PFSK-1 (cell line): ENCODE data around the gene TMEM181.
A peak's percentile ranks its signal among the peaks of the same experiment; 100 is the strongest.

Source experiments
- FOXP2 ChIP-seq: optimal IDR thresholded peaks from 2 replicates; pipeline ENCODE3; 2011; ENCODE audit warnings: borderline replicate concordance, control low read depth, inconsistent platforms; ENCODE audit not compliant: insufficient read depth; ENCODE audit errors: extremely low read length, extremely low read depth
- POLR2AphosphoS5 ChIP-seq: IDR thresholded peaks from 2 replicates; pipeline ENCODE4 v1.6.1; 2012; ENCODE audit warnings: low read depth, mild to moderate bottlenecking, control low read depth, low read length, moderate library complexity
- SIN3A ChIP-seq: IDR thresholded peaks from 2 replicates; pipeline ENCODE4 v1.6.1; 2012; ENCODE audit warnings: mild to moderate bottlenecking, low read length, moderate library complexity, borderline replicate concordance; ENCODE audit not compliant: insufficient read depth
- TAF1 ChIP-seq: IDR thresholded peaks from 2 replicates; pipeline ENCODE4 v1.6.1; 2012; ENCODE audit warnings: low read length, control low read depth, borderline replicate concordance; ENCODE audit not compliant: insufficient read depth
- TF ChIP-seq, protein P1 (sequence below), 2 experiments: IDR thresholded peaks; 2 replicates each; pipeline versions ENCODE4 v1.6.1 to v1.8.0; 2011 to 2012; ENCODE audit warnings: low read depth in 2 of 2, low read length in 2 of 2, control low read depth in 1 of 2, inconsistent platforms in 1 of 2, mild to moderate bottlenecking in 1 of 2, moderate library complexity in 1 of 2; ENCODE audit not compliant: insufficient read depth in 1 of 2

The TMEM181 gene

DNA sequence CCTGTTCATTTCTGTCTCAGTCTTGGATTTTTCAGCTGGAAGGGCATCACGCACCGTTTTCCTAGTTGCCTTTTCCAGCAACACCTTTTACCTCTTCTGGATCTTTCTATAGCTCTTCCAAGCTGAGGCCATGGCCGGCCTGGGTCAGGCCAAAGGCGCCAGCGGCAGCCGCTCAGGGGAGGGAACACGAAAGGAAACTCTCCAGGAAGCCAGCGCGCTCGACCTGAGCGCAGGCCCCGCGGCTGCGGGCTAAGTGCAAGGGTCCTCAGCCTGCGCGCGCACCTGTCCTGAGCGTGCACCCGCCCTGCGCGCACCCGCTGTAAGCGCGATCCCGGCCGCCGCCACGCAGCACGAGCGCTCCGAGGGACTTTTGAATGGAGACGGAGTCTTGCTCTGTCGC is 43.8 kb upstream of the TMEM181 start:
- no peak for TF ChIP-seq TAF1
- no peak for TF ChIP-seq SIN3A
- no peak for TF ChIP-seq POLR2AphosphoS5
- no peak for TF ChIP-seq FOXP2
- TF ChIP-seq, protein P1, sequence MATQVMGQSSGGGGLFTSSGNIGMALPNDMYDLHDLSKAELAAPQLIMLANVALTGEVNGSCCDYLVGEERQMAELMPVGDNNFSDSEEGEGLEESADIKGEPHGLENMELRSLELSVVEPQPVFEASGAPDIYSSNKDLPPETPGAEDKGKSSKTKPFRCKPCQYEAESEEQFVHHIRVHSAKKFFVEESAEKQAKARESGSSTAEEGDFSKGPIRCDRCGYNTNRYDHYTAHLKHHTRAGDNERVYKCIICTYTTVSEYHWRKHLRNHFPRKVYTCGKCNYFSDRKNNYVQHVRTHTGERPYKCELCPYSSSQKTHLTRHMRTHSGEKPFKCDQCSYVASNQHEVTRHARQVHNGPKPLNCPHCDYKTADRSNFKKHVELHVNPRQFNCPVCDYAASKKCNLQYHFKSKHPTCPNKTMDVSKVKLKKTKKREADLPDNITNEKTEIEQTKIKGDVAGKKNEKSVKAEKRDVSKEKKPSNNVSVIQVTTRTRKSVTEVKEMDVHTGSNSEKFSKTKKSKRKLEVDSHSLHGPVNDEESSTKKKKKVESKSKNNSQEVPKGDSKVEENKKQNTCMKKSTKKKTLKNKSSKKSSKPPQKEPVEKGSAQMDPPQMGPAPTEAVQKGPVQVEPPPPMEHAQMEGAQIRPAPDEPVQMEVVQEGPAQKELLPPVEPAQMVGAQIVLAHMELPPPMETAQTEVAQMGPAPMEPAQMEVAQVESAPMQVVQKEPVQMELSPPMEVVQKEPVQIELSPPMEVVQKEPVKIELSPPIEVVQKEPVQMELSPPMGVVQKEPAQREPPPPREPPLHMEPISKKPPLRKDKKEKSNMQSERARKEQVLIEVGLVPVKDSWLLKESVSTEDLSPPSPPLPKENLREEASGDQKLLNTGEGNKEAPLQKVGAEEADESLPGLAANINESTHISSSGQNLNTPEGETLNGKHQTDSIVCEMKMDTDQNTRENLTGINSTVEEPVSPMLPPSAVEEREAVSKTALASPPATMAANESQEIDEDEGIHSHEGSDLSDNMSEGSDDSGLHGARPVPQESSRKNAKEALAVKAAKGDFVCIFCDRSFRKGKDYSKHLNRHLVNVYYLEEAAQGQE (IDR thresholded peaks at IDR 0.05; ENCODE audit: insufficient read depth in 1 of 2, low read depth in 2 of 2, low read length in 2 of 2) = no peak

DNA sequence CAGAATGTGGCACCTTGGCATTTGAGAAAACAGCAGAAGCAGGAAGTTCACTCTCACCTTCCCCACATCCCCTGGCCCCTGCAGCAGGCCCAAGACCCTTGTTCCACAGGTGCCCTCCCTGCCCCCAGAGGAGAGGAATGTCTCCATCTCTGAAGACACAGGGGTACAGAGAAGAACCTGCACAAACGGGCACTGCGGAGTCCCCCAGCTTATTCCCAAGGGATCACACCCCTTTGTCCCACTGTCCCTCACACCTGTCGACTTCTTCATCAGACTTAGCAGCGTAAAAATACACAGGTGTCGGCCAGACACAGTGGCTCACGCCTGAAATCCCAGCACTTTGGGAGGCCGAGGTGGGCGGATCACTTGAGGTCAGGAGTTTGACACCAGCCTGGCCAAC is 42.9 kb upstream of the TMEM181 start:
- TF ChIP-seq, protein P1 (IDR thresholded peaks at IDR 0.05; ENCODE audit: insufficient read depth in 1 of 2, low read depth in 2 of 2, low read length in 2 of 2) = no peak
- TF ChIP-seq TAF1 (no peak), SIN3A (no peak), POLR2AphosphoS5 (no peak), FOXP2 (no peak)

DNA sequence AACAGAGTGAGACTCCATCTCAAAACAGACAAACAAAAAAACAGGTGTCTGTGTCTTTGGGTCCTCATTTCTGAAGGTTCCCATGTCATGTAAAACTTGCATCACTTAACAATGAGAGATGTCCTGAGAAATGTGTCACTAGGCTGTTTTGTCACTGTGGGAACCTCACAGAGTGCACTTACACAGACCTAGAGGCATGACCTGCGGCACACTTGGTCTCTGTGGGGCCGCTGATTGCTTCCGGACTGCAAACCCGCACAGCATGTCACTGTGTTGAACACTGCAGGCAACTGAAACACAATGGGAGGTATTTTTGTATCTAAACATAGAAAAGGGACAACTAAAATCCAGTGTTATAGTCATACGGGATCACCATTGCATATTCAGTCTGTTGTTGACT is 42.3 kb upstream of the TMEM181 start:
- no peak for TF ChIP-seq TAF1
- no peak for TF ChIP-seq POLR2AphosphoS5
- TF ChIP-seq, protein P1 (IDR thresholded peaks at IDR 0.05; ENCODE audit: insufficient read depth in 1 of 2, low read depth in 2 of 2, low read length in 2 of 2) = no peak
- no peak for TF ChIP-seq FOXP2
- TF ChIP-seq SIN3A = no peak

DNA sequence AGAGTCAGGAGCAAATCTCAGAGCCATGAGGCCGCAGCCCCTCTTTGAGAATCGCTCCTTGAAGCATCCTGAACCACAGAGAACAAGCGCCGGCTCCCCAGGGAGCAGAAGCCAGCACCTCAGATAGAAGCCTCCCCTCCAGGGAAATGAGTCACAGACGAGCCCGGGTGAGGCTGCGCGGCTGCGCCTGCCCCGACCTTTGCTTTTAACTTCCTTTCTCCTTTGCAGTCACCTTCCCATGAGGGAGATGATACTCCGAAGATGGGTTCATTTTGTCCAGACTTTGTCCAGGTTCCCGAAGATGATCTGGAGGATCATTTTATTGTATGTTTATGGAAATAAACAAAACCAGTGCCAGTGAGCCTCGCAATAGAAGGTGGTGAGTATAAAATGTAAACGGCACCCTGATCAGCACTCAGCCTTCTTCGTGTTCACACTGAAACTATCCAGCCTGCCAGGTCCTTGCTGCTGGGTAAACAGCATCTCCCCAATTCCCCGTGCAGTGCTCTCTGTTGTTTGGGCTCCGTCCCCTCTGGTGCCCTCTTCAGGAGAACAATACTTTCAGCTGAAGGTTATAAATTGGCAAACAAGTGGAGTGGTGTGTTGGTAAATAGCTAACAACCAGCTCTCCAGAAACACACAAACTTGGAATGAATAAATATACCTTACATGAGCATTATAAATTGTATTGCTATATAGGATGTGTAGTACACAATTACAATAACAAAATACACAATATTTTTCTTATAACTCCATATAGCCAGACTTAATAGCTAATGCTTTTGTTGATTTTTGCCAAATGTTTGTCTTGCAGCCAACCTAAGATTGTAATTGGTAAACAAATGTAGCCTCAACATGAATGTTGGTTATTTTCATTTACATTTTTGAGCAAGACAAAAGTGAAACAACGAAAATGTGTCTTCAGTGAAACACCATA is 41.4 kb upstream of the TMEM181 start:
- TF ChIP-seq TAF1 (no peak), POLR2AphosphoS5 (0 out of 2 replicates have a peak, but pooled peaks have one; percentile 29), SIN3A (no peak)
- TF ChIP-seq, protein P1 (IDR thresholded peaks at IDR 0.05; ENCODE audit: insufficient read depth in 1 of 2, low read depth in 2 of 2, low read length in 2 of 2) = 0 out of 4 replicates have a peak, but pooled peaks of 1 of the 2 experiments have one; percentile 4

DNA sequence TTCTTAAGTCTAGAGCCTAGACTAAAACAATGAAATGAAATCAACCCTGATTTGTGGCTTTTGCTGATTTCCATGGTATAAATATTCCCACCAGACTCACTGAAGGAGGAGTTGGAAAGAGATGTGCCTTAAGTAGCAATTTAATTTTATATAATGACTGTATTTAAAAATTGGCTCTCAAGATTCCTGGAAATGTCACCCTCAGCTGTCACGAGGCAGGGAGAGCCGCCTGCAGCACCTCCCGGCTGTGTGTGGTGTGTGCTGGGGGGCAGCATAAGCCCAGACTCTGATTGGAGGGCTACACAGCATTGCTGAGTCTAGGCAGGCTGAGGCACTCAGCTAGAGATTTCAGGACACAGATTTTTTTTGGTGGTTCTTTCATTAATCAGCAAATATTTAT is 40.6 kb upstream of the TMEM181 start:
- no peak for TF ChIP-seq SIN3A
- TF ChIP-seq TAF1 = no peak
- TF ChIP-seq POLR2AphosphoS5 = no peak
- TF ChIP-seq FOXP2 = no peak
- TF ChIP-seq, protein P1 (IDR thresholded peaks at IDR 0.05; ENCODE audit: insufficient read depth in 1 of 2, low read depth in 2 of 2, low read length in 2 of 2) = no peak
